IMR-90 (cell line): Measurements from ENCODE around the gene ITGA6. TPM values are rescaled to one million over a fixed set of nuclear protein-coding genes. Genes with fewer than 3 reads are reported as not detected.
A peak's percentile ranks its signal among the peaks of the same experiment; 100 is the strongest.

Experiments
- ATAC-seq: fragments of 200-7000 bp; cut with Tn5 transposase; 2 replicates; pipeline ENCODE4 v1.9.1; 2020; ENCODE audit warnings: low read depth, mild to moderate bottlenecking, moderate library complexity
- BruUV-seq: library from RNA; stranded (reverse); fragments of 400-500 nt; replicated peaks from 2 replicates; lab custom pipeline; 2021; lab: Mats Ljungman, UMichigan
- CTCF ChIA-PET: fragments of 300-600 bp; formaldehyde crosslinking; extraction: SDS; loops from one replicate; lab custom pipeline; 2021; ENCODE audit warnings: antibody characterized with exemption; lab: Yijun Ruan, JAX
- POLR2A ChIA-PET: fragments of 300-600 bp; sonication (Branson Sonifier 250); formaldehyde crosslinking; loops from one replicate; lab custom pipeline; 2022; ENCODE audit warnings: antibody characterized with exemption; ENCODE audit not compliant: unreplicated experiment; lab: Charles Lee
- DNase-seq: peaks from one replicate; pipeline ENCODE4 v3.0.0; 2013
- H2AFZ ChIP-seq: replicated peaks from 2 replicates; pipeline ENCODE3; 2013; ENCODE audit warnings: low read length, mild to moderate bottlenecking; ENCODE audit not compliant: poor library complexity
- H2AK5ac ChIP-seq: 2 replicates; pipeline ENCODE4 v1.6.1; 2013; ENCODE audit warnings: low read depth, low read length, inconsistent platforms
- H2AK9ac ChIP-seq: replicated peaks from 2 replicates; pipeline ENCODE3; 2013; ENCODE audit warnings: mild to moderate bottlenecking, low read depth, low read length, moderate library complexity; ENCODE audit not compliant: poor library complexity
- H2BK120ac ChIP-seq: 2 replicates; pipeline ENCODE4 v1.6.1; 2013; ENCODE audit warnings: low read depth, low read length, inconsistent platforms
- H2BK15ac ChIP-seq: 3 replicates; pipeline ENCODE4 v1.6.1; 2013; ENCODE audit warnings: low read depth, low read length, inconsistent platforms
- H2BK20ac ChIP-seq: 2 replicates; pipeline ENCODE4 v1.6.1; 2013; ENCODE audit warnings: low read depth, mild to moderate bottlenecking, inconsistent platforms, low read length, moderate library complexity
- H2BK5ac ChIP-seq: 2 replicates; pipeline ENCODE4 v1.6.1; 2013; ENCODE audit warnings: mild to moderate bottlenecking, low read depth, low read length, inconsistent platforms; ENCODE audit not compliant: poor library complexity, severe bottlenecking
- H3K14ac ChIP-seq: replicated peaks from 2 replicates; pipeline ENCODE4 v1.6.1; 2013; ENCODE audit warnings: low read depth, low read length, inconsistent platforms
- H3K18ac ChIP-seq: 2 replicates; pipeline ENCODE4 v1.6.1; 2013; ENCODE audit warnings: low read depth, low read length, control low read depth
- H3K23ac ChIP-seq: 2 replicates; pipeline ENCODE4 v1.6.1; 2013; ENCODE audit warnings: low read depth, low read length, inconsistent platforms
- H3K27ac ChIP-seq: 2 replicates; pipeline ENCODE4 v1.5.1; 2013; ENCODE audit warnings: mild to moderate bottlenecking, control low read depth, low read length; ENCODE audit not compliant: insufficient read depth
- H3K27me3 ChIP-seq: 2 replicates; pipeline ENCODE4 v1.6.1; 2013; ENCODE audit warnings: low read length; ENCODE audit not compliant: control insufficient read depth, insufficient read depth
- H3K36me3 ChIP-seq: 2 replicates; pipeline ENCODE4 v1.6.1; 2013; ENCODE audit warnings: low read length, mixed read lengths; ENCODE audit not compliant: control insufficient read depth, insufficient read depth
- H3K4ac ChIP-seq: 2 replicates; pipeline ENCODE4 v1.6.1; 2013; ENCODE audit warnings: low read depth, low read length, inconsistent platforms
- H3K4me1 ChIP-seq: 2 replicates; pipeline ENCODE4 v1.6.1; 2013; ENCODE audit warnings: low read length, mixed read lengths; ENCODE audit not compliant: control insufficient read depth, insufficient read depth
- H3K4me2 ChIP-seq: 2 replicates; pipeline ENCODE4 v1.6.1; 2013; ENCODE audit warnings: low read depth, mild to moderate bottlenecking, control low read depth, low read length, moderate library complexity
- H3K4me3 ChIP-seq: 2 replicates; pipeline ENCODE4 v1.5.1; 2013; ENCODE audit warnings: low read depth, mild to moderate bottlenecking, control low read depth, low read length, moderate library complexity; ENCODE audit not compliant: insufficient read depth
- H3K56ac ChIP-seq: 2 replicates; pipeline ENCODE4 v1.6.1; 2013; ENCODE audit warnings: low read length, inconsistent platforms; ENCODE audit not compliant: insufficient read depth; ENCODE audit errors: extremely low read depth
- H3K79me1 ChIP-seq, 2 experiments: 2 replicates each; pipeline ENCODE4 v1.6.1; 2013; ENCODE audit warnings: low read length in 2 of 2, inconsistent platforms in 1 of 2, low read depth in 1 of 2
- H3K9ac ChIP-seq: 2 replicates; pipeline ENCODE4 v1.6.1; 2013; ENCODE audit warnings: low read depth, low read length, control low read depth
- H3K9me1 ChIP-seq: 2 replicates; pipeline ENCODE4 v1.6.1; 2013; ENCODE audit warnings: low read length, inconsistent platforms; ENCODE audit not compliant: insufficient read depth
- H3K9me3 ChIP-seq: 2 replicates; pipeline ENCODE4 v1.6.1; 2013; ENCODE audit warnings: low read length; ENCODE audit not compliant: control insufficient read depth, insufficient read depth
- H4K20me1 ChIP-seq: 2 replicates; pipeline ENCODE4 v1.6.1; 2013; ENCODE audit warnings: low read length, inconsistent platforms; ENCODE audit not compliant: insufficient read depth
- H4K5ac ChIP-seq: 2 replicates; pipeline ENCODE4 v1.6.1; 2013; ENCODE audit warnings: mild to moderate bottlenecking, low read depth, low read length, control low read depth
- H4K8ac ChIP-seq, 2 experiments: 2 replicates each; pipeline ENCODE4 v1.6.1; 2013; ENCODE audit warnings: low read depth in 2 of 2, low read length in 2 of 2, control low read depth in 1 of 2, inconsistent platforms in 1 of 2
- H4K91ac ChIP-seq: 2 replicates; pipeline ENCODE4 v1.6.1; 2013; ENCODE audit warnings: low read depth, low read length, inconsistent platforms; ENCODE audit not compliant: insufficient read depth
- BHLHE40 ChIP-seq: fragments of 150-350 bp; IDR thresholded peaks from 2 replicates; pipeline ENCODE4 v1.6.1; 2016; ENCODE audit warnings: mild to moderate bottlenecking, low read depth, low read length
- CEBPB ChIP-seq: IDR thresholded peaks from 2 replicates; pipeline ENCODE4 v1.6.1; 2012; ENCODE audit warnings: low read depth, low read length, improper control_type of control experiment
- CHD1 ChIP-seq: IDR thresholded peaks from 2 replicates; pipeline ENCODE4 v1.6.1; 2012; ENCODE audit warnings: low read depth, low read length, improper control_type of control experiment
- FOS ChIP-seq: fragments of 150-350 bp; IDR thresholded peaks from 2 replicates; pipeline ENCODE4 v1.6.1; 2016; ENCODE audit warnings: low read depth, low read length
- MAFK ChIP-seq: IDR thresholded peaks from 2 replicates; pipeline ENCODE4 v1.6.1; 2012; ENCODE audit warnings: low read depth, low read length, improper control_type of control experiment
- MAZ ChIP-seq: IDR thresholded peaks from 2 replicates; pipeline ENCODE4 v1.6.1; 2012; ENCODE audit warnings: low read depth, mild to moderate bottlenecking, low read length, improper control_type of control experiment, moderate library complexity, borderline replicate concordance
- MXI1 ChIP-seq: IDR thresholded peaks from 2 replicates; pipeline ENCODE4 v1.6.1; 2012; ENCODE audit warnings: low read depth, mild to moderate bottlenecking, low read length, moderate library complexity, borderline replicate concordance
- NFE2L2 ChIP-seq: fragments of 150-350 bp; IDR thresholded peaks from 2 replicates; pipeline ENCODE4 v1.6.1; 2016; ENCODE audit warnings: low read depth, mild to moderate bottlenecking, low read length
- POLR2A ChIP-seq: IDR thresholded peaks from 2 replicates; pipeline ENCODE4 v1.6.1; 2012; ENCODE audit warnings: mild to moderate bottlenecking, low read depth, low read length
- RAD21 ChIP-seq: IDR thresholded peaks from 2 replicates; pipeline ENCODE4 v1.6.1; 2012; ENCODE audit warnings: low read length, improper control_type of control experiment
- RCOR1 ChIP-seq: IDR thresholded peaks from 2 replicates; pipeline ENCODE4 v1.6.1; 2012; ENCODE audit warnings: mild to moderate bottlenecking, low read length, improper control_type of control experiment; ENCODE audit not compliant: insufficient replicate concordance
- RFX5 ChIP-seq: IDR thresholded peaks from 2 replicates; pipeline ENCODE4 v1.8.0; 2012; ENCODE audit warnings: low read depth, mild to moderate bottlenecking, low read length, moderate library complexity
- SMC3 ChIP-seq: fragments of 150-350 bp; IDR thresholded peaks from 2 replicates; pipeline ENCODE4 v1.6.1; 2016; ENCODE audit warnings: low read depth, mild to moderate bottlenecking, antibody characterized with exemption, low read length, moderate library complexity
- WGBS, 2 experiments: methylation state at CpG; one replicate each; pipeline versions ENCODE4 v1.1.5 to v1.1.7; 2013; ENCODE audit warnings: missing lambda C conversion rate in 2 of 2; ENCODE audit not compliant: insufficient read length in 1 of 2; ENCODE audit errors: extremely low coverage in 2 of 2; 5-methylcytosine and 5-hydroxymethylcytosine counted together
- dilution Hi-C: fragments of 300-500 bp; cut with HindIII; formaldehyde crosslinking; loops from one replicate; pipeline ENCODE4 v1.14.3; 2018; ENCODE audit warnings: low sequenced_read_pairs; ENCODE audit not compliant: unreplicated experiment
- in situ Hi-C: fragments of 300-500 bp; cut with MboI; formaldehyde crosslinking; loops from 3 replicates; pipeline ENCODE4 v1.14.3; 2019; ENCODE audit warnings: low sequenced_read_pairs, inconsistent platforms, mixed read lengths
- intact Hi-C: fragments of 100-400 bp; cut with micrococcal nuclease; formaldehyde crosslinking; loops from 2 replicates; pipeline ENCODE4 v1.10.0; 2022
- polyA plus RNA-seq, 3 experiments: library from polyadenylated mRNA; depleted of rRNA; stranded (reverse); fragments of >200 nt; gene quantifications; 2 replicates each; pipeline ENCODE4 v1.2.3, GENCODE V29; 2012; ENCODE audit warnings: low replicate concordance in 1 of 3
- total RNA-seq: library from RNA; depleted of rRNA; stranded (reverse); fragments of >200 nt; gene quantifications from 2 replicates; pipeline ENCODE4 v1.2.3, GENCODE V29; 2012
- TF ChIP-seq, protein P1 (sequence below): conservative IDR thresholded peaks from 2 replicates; pipeline ENCODE4 v1.5.1; 2012; ENCODE audit warnings: mild to moderate bottlenecking, low read depth, low read length, improper control_type of control experiment
- TF ChIP-seq, protein P2 (sequence below): fragments of 150-350 bp; IDR thresholded peaks from 2 replicates; pipeline ENCODE4 v1.6.1; 2017; ENCODE audit warnings: mild to moderate bottlenecking, antibody characterized with exemption, low read length, low read depth
- TF ChIP-seq, protein P3 (sequence below): fragments of 150-350 bp; IDR thresholded peaks from 2 replicates; pipeline ENCODE4 v1.6.1; 2016; ENCODE audit warnings: low read depth, mild to moderate bottlenecking, low read length, moderate library complexity, borderline replicate concordance

The ITGA6 gene
- total and polyA plus RNA-seq, 2 of the 4 experiments (the other 2 are of a cell fraction): 12.5 to 43.9 TPM

DNA sequence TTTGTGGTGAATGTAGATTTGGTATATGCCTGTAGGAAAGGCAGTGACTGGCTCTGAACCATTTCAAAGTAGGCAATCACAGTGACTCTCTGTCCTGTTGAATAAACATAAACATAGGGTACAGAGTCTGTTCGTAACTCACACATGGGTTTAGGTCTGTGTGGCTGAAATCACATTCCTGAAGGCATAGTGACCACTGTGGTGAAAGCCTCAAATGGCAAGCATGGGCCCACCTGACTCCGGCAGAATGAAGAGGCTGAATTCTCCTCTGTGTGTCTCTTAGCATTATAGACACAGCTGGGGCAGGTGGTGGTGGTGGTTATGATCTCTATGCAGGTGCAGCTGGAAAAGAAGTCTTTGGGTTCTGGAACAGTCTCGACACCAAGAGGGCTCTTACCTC is 61.2 kb downstream of the ITGA6 start:
- WGBS, 2 experiments: 100% methylated on average over 1 of the region's 3 CpGs; no CpG with 5 or more reads in 1 of the 2 experiments
- CTCF ChIA-PET: interaction anchor here (0.5 kb wide), 1 partner anchor 472 kb away, joined by 3 read pairs; no protein-coding TSS in a partner anchor
- no peak overlapping the region for H3K14ac ChIP-seq

More for the DNA sequence above, 61.2 kb downstream of the ITGA6 start:
- no peak overlapping the region for H2BK20ac ChIP-seq
- H3K4me1 ChIP-seq: no peaks in the 10 kb centered on the region; the same call in 1 of the 2 replicates
- DNase-seq (no peak), ATAC-seq (no peak)
- POLR2A ChIA-PET: no interaction called here
- no peak overlapping the region for H2AFZ ChIP-seq
- H4K8ac ChIP-seq: no peak overlapping the region
- no peak overlapping the region for H2BK120ac ChIP-seq
- H2BK5ac ChIP-seq: no peak overlapping the region
- H3K9me3 ChIP-seq: no peaks in the 10 kb centered on the region
- no peak overlapping the region for H2AK5ac ChIP-seq
- H3K9me1 ChIP-seq: no peaks in the 10 kb centered on the region
- no peaks in the 10 kb centered on the region for H4K20me1 ChIP-seq
- no peak overlapping the region for H3K4ac ChIP-seq
- no peak overlapping the region for H3K27ac ChIP-seq
- no peaks in the 10 kb centered on the region for H3K27me3 ChIP-seq
- no peak overlapping the region for H3K4me2 ChIP-seq
- no peak overlapping the region for H3K18ac ChIP-seq
- no peak overlapping the region for H4K5ac ChIP-seq
- no peaks in the 10 kb centered on the region for H3K79me1 ChIP-seq
- no peak overlapping the region for H4K91ac ChIP-seq
- no peak overlapping the region; the same call in 1 of the 2 replicates for H3K23ac ChIP-seq
- H2AK9ac ChIP-seq: peak overlapping the region; percentile 39
- in situ Hi-C loops (no loop called here), dilution Hi-C loops (no loop called here), intact Hi-C loops (no loop called here)
- H2BK15ac ChIP-seq: no peak overlapping the region
- H3K36me3 ChIP-seq: peaks cover 8% of the 10 kb centered on the region; the same call in 1 of the 2 replicates
- TF ChIP-seq MAZ (no peak), RAD21 (no peak), NFE2L2 (no peak), BHLHE40 (no peak), CHD1 (no peak), MAFK (no peak), POLR2A (no peak), RFX5 (no peak), SMC3 (no peak), RCOR1 (no peak), MXI1 (no peak), CEBPB (no peak), FOS (no peak)
- TF ChIP-seq, protein P1, sequence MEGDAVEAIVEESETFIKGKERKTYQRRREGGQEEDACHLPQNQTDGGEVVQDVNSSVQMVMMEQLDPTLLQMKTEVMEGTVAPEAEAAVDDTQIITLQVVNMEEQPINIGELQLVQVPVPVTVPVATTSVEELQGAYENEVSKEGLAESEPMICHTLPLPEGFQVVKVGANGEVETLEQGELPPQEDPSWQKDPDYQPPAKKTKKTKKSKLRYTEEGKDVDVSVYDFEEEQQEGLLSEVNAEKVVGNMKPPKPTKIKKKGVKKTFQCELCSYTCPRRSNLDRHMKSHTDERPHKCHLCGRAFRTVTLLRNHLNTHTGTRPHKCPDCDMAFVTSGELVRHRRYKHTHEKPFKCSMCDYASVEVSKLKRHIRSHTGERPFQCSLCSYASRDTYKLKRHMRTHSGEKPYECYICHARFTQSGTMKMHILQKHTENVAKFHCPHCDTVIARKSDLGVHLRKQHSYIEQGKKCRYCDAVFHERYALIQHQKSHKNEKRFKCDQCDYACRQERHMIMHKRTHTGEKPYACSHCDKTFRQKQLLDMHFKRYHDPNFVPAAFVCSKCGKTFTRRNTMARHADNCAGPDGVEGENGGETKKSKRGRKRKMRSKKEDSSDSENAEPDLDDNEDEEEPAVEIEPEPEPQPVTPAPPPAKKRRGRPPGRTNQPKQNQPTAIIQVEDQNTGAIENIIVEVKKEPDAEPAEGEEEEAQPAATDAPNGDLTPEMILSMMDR: no peak
- TF ChIP-seq, protein P2, sequence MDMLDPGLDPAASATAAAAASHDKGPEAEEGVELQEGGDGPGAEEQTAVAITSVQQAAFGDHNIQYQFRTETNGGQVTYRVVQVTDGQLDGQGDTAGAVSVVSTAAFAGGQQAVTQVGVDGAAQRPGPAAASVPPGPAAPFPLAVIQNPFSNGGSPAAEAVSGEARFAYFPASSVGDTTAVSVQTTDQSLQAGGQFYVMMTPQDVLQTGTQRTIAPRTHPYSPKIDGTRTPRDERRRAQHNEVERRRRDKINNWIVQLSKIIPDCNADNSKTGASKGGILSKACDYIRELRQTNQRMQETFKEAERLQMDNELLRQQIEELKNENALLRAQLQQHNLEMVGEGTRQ: no peak
- TF ChIP-seq, protein P3, sequence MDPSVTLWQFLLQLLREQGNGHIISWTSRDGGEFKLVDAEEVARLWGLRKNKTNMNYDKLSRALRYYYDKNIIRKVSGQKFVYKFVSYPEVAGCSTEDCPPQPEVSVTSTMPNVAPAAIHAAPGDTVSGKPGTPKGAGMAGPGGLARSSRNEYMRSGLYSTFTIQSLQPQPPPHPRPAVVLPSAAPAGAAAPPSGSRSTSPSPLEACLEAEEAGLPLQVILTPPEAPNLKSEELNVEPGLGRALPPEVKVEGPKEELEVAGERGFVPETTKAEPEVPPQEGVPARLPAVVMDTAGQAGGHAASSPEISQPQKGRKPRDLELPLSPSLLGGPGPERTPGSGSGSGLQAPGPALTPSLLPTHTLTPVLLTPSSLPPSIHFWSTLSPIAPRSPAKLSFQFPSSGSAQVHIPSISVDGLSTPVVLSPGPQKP: no peak
- no peak overlapping the region for H3K9ac ChIP-seq
- no peak overlapping the region for H3K56ac ChIP-seq
- BruUV-seq: no TSS peak
- H3K4me3 ChIP-seq: no peak overlapping the region
